ENCODE data around the gene ZNRF1.

- TF ChIP-seq POLR2AphosphoS2 (conservative IDR thresholded peaks at IDR 0.05; ENCODE audit: low read length) (no peak), POLR2A (IDR thresholded peaks at IDR 0.05; ENCODE audit: low read length) (no peak), PHF8 (IDR thresholded peaks at IDR 0.05; ENCODE audit: borderline replicate concordance, low read depth) (no peak), CTCF (IDR thresholded peaks at IDR 0.05) (no peak), RFX5 (IDR thresholded peaks at IDR 0.05) (no peak), GATA3 (IDR thresholded peaks at IDR 0.05; ENCODE audit: borderline replicate concordance) (no peak), CBX8 (IDR thresholded peaks at IDR 0.05) (no peak), EP300 (IDR thresholded peaks at IDR 0.05) (no peak), USF2 (IDR thresholded peaks at IDR 0.05) (no peak), ZC3H11A (IDR thresholded peaks at IDR 0.05) (no peak), BHLHE40 (IDR thresholded peaks at IDR 0.05; ENCODE audit: low read depth, low read length) (no peak)
These were observed 80.1 kb downstream of the ZNRF1 start for GRCh38 chr16:75078886-75079285.

All from A549 (cell line).